NCI-H1436 (cell line): ENCODE data around the gene DSTYK.
"Not testable (repeated sequence)": the region's sequence is repeated elsewhere in the genome, so short reads cannot be mapped to it uniquely, and the experiment has no call there.

Source experiments
- DNase-seq: peaks from one replicate; lab custom pipeline; 2025; lab: John Stamatoyannopoulos, UW

Gene DSTYK

DNA sequence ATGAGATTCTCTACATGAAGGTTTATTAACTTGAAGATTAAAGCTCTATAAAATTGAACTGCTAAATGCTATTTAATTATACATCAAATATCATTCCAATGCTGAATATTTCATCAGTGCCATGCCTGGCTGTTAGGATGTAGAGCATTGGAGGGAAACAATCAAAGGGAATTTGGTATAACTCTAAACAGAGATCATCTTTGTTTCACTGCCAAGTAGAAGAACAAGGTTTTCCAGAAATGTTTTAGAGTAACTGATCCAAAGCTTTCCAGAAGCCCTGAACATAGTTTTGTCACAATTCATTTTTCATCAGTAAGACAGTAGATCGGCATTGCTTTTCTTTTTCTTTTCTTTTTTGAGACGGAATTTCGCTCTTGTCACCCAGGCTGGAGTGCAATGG lies 5.9 kb upstream of the DSTYK start:
- DNase-seq = no peak

DNA sequence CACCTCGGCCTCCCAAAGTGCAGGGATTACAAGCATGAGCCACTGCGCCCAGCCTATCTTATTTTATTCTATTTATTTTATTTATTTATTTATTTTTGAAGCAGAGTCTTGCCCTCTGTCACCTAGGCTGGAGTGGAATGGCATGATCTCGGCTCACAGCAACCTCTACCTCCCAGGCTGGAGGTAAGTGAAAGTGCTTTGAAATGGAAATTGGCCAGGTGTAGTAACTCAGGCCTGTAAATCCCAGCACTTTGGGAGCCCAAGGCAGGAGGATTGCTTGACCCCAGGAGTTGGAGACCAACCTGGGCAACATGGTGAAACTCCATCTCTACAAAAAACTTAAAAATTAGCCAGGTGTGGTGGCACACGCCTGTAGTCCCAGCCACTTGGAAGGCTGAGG lies 5.1 kb upstream of the DSTYK start:
- DNase-seq = no peak

DNA sequence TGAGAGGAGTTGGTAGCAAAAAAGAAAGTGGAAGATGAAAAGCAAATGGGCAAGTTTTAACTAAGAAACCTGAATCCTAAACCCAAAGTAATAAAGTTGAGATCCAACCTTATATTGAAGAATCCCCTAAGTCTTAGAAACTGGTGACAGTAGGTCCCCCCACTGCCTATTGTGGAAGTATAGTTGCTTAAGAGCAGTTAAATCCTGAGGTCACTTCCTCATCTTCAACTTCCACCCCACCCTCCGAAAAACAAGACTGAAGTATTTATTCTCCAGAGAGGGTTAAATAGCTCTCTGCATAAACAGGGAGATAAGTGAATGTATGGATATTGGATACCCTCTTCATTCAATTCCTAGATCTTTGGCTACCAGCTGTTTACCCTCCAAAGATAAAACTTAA lies 3.3 kb upstream of the DSTYK start:
- no peak for DNase-seq

DNA sequence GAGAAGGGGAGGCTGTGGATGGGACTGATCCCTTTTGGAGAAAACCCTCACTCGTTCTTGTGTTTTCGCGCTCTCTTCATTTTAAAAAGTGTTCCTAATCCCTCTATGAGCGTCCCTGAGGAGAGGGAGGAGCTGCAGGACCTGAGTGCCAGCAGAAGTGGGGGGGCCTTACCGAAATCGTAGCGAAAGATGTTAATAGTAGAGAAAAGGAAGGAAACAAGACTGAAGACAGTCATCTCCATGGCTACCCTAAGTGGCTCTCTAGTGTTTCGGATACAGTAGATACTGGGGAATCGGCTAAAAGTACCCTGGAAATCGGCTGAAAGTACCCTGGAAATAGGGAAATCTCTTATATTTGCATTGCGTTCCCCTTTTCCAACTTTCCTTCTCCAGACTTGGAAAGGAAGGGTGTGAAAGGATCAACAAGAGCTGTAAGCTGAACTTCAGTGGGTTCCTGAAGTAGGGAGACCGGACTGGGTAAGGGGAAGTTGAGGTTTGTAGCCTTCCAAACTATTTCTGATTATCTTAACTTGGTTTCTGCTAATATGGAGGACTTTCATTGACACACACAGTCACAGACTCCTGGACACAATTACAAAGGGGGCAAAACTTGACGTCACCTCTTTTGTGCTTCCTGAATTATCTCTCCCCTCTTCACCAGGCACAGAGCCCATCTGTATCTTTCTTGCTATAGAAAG lies 486 bp upstream of the DSTYK start:
- no peak for DNase-seq

DNA sequence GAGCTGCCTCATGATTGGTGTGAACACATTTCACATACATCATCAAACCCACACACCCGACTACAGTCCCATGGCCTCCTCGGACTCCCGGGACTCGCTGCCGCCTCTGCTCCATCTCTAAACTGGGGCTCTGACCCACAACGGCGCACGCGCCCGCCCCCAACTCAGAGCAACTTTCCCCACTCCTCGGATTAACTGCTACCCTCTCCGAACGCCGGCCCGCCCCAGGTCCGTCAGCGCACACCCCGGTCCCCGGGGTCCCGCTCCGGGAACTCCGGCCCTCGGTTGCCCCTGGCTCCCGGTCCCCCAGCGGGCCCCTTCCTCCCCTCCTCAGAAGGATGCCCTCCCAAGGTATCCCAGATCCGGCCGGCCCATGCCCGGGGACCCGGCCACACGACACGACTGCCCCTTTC lies 740 bp downstream of the DSTYK start:
- DNase-seq = no peak

DNA sequence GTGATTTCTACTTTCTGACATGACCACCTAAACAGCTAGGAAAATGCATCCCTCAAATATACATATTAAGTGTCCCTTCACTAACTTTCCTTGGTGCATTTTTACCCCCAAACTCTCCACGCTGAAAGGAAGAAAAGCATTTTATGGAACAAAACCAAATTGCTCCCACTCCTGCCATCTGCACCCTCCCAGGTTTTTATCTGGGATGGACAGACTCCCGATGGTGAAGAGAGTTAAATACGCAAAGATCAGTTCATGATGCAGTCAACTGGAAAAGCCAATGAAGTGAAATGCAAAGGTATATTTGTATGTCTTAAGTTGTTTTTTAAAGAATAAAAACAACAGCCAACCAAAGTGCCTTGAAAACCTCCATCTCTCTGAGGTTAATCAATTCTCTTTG lies 2.7 kb downstream of the DSTYK start:
- DNase-seq = no peak

DNA sequence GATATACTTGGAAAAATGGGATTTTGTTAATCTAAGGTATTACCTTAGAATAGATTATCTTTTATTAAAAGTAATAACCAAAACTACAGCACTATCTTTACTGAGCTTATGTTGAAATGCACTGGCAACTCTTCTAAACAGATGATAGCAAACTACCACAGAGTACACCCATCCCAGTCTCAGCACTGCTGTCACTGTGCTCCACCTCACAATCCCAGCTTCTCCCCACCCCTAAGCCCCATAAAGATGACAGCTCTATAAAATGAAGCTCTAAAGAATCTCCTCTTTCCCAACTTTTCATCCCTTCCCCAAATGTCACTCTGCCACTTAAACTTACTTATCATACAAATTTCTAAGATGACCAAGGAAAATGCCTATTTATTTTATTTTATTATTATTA lies 6.4 kb downstream of the DSTYK start:
- DNase-seq = no peak

DNA sequence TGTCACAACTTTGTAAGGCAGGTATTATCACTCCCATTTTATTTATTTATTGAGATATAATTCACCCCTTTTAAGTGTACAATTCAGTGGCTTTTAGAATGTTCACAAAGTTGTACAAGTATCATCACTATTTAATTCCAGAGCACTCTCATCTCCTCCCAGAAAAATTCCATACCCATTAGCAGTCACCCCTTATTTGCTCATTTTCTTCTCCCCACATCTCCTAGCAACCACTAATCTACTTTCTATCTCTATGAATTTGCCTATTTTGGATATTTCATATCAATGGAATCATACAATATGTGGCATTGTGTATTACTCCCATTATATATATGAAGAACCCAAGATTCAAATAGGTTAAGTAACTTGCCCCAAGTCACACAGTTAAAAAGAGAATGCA lies 7.0 kb downstream of the DSTYK start:
- no peak for DNase-seq

DNA sequence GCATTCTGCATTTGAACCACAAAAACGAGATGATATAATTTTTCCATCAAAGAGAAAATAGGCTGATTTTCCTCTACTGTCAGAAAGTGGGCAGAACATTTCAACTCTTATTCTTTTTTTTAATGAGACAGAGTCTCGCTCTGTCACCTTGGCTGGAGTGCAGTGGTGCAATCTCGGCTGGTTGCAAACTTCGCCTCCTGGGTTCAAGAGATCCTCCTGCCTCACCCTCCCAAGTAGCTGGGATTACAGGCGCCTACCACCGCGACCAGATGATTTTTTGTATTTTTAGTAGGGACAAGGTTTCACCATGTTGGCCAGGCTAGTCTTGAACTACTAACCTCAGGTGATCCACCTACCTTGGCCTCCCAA lies 11.6 kb downstream of the DSTYK start:
- no peak for DNase-seq

DNA sequence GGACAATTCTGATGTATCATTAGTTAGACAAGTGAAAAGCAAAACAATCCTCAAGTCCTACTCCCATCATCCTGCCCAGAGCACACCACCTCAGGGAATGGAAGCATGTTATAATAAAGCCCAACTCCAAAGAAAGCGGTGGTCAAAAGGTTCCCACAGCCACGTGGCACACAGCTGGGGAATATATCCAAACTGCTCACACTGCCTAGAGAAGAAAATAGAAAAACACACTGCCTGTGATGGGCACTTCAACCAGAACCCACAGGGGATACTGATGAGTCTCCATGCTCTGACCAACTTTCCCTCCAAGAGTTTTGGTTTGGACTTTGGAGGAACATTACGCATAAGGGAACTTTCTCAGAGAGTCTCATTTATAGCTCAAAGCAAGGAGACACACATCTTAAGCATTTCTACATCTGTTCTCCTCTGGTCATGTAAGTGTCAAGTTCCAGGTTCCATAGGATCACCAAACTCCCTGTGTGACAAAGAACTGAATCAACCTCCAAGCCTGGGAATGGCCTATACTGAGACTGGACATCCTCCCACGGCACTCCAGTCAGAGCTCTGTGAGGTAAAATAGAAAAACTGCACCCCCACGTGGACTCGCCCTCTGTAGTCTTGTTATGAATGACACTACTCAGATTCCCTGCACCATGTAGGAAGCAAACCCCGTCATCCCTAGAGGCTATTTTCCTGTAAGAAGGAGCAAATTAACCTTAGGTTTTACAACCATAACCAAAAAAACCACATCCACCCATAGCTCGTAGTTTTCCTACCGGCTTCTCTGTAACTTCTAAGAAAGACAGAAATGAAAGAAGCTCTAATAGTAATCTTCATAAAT lies 12.2 kb downstream of the DSTYK start:
- DNase-seq = no peak

DNA sequence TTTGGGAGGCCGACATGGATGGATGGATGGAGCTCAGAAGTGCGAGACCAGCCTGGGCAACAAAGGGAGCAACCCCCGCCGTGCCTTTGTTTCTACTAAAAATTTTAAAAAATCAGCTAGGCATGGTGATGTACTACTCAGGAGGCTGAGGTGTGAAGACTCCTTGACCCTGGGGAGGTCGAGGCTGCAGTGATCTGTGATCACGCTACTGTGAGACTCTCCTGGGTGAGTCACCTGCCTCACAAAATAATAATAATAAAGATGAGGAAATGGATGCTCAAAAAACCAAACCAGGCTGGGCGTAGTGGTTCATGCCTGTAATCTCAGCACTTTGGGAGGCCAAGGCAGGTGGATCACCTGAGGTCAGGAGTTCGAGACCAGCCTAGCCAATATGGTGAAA lies 19.2 kb downstream of the DSTYK start:
- no peak for DNase-seq

DNA sequence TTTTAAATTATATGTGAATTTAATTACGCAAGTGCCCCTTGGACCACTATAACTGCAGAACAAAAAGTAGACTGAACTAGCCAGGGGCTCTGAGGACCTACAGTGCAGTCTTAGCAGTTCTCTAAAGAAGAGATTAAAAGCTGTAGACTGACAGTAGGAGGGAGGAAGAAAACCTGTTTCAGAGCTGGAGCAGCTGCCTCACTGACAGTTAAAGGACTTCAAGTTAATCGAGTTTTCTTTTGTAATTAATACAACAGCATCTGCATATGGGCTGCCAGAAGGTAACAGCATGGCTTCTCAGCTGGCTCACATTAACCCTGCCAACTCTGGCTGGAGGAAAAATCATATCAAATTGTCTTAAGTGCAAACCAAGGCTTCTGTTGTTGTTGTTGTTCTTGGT lies 19.9 kb downstream of the DSTYK start:
- no peak for DNase-seq

DNA sequence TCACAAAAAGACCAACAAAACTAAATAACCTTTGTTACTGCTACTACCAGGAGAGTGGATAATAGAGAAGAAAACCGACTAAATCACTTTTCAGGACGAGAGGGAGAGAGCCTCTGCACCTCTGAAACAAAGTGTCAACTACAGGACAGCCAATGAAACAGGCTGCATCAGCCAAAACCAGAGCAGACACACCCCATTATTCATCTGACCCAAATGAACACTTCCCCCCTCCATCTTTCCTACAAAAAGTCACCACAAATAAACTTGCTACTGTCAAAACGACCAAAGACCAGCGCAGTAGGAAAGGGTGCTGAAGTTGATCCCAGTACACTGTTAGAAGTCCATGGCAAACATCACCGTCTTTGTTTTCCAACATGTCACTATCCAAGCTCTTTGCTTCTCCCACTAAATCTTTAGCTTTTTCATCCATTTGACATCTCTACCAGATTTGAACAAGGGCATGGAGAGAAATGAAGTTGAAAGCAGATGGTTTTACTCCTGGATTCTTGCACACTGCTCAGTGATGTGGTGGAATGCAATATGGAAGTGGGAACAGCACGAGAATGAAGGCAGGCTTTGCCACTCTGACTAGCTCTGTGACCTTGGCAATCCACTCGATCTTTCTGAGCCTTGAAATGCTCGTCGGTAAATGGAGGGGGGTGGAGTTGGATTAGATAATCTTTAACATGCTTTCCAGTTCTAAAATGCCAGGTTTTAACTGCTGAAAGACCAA lies 20.5 kb downstream of the DSTYK start:
- DNase-seq = no peak

DNA sequence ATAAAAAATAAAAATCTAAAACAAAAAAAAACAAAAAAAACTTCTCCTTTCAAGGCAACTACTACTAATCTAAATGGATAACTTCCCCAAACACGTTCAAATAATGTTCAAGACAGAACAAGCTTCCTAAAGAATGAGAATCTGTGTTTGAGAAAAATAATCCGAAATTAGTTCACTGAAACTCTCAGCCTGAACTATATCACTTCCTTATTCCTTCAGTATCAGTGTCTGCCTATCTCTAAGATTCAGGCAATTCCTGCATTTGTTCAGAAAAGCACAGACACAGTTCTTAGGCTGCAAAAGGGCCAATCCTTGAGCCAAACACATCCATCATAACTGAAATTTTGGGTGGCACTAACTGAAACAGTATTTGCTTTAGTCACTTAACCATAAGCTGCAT lies 22.4 kb downstream of the DSTYK start:
- DNase-seq = no peak

DNA sequence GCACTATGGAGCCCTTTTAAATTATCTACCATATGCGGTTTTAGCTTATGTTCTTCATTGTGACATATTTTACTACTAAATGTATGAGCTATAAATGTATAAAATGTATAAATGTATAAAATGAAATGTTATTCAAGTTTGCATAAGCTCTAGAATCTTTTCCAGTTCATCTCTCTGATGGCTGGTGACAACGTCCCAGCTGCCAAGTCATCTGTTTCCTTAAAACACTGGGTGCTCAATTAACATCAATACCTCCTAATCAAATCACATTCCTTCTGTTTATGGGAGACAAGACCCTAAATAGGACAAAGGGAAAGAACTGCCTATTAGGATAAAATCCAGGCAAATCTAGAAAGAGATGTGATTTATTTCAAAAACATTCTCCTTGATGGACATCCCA lies 22.9 kb downstream of the DSTYK start:
- DNase-seq = no peak

DNA sequence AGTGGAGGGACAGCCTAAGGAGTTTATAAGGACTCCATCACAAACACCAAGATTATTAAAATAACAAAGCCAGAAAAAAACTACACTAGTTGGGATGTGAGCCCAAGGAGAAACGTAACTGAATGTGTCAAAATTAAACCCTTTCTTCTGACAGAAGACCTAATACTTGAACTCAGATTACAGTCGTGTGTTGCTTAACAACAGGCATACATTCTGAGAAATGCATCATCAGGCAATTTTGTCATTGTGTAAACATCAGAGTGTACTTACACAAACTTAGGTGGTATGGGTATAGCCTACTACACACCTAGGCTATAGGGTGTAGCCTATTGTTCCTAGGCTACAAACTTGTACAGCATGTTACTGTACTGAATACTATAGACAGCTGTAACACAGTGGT lies 23.4 kb downstream of the DSTYK start:
- no peak for DNase-seq

DNA sequence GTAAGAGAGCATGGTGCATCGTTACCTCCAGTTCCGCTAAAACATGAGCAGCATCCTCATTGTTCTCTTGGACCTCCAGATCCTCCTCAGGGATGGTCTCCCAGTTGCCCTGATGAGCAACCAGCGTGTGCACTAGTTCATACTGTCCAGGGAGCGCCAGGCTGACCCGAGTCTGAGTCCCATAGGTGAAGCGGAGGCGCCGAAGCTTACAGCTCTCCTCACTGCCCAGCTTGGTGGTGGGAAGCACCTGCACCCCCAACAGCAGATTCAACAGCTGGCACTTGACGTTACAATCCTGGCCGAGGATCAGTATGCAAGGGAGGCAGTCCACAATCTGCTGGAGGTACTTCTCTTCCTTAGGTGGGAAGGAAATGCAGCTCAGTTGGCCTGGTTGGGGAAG lies 24.1 kb downstream of the DSTYK start:
- DNase-seq = no peak

DNA sequence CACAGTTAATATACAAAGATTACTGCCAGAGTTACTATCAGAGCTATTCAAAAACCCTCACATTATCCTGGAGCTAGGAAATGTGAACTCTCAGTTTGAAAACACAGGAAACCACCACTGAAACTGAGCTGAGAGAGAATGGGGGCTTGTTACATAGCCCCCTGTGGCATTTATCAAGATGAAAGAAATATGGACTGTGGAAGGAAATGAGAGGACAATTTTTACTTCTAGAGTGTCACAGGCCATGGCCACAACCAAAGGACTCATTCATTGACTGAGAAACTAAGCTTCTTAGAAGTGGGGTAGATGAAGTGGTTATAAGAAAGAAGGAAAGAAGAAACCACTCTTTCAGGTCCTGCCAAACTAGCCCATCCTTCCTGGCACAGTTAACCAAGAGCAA lies 25.3 kb downstream of the DSTYK start:
- no peak for DNase-seq

DNA sequence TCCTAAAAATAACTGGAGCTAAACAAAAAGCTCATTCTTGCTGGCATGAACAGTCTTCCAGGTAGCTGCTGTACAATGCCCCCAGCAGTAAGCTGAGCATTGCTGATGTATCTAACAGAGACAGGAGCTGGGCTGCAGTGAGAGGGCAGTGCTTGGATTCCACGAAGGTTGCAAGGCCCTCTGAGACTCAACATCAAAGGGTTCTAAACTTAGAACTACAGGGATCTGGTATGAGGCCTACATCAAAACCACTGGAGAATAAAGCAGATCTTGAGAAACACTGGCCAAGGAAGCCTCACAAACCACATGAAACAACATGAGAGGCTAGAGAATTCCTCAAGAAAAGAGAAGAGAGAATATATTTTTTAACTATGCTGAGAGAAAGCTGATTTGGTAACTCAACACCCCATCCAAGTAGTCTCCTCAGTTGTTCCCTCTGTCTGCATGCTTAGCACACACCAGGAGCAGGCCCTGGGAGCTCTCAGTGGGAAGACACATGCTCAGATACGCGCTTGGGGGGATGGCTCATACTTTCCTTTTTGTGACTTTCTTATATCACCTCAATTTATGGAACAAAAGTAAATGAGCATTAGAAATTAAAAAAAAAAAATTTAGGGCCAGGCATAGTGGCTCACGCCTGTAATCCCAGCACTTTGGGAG lies 27.7 kb downstream of the DSTYK start:
- DNase-seq = no peak

DNA sequence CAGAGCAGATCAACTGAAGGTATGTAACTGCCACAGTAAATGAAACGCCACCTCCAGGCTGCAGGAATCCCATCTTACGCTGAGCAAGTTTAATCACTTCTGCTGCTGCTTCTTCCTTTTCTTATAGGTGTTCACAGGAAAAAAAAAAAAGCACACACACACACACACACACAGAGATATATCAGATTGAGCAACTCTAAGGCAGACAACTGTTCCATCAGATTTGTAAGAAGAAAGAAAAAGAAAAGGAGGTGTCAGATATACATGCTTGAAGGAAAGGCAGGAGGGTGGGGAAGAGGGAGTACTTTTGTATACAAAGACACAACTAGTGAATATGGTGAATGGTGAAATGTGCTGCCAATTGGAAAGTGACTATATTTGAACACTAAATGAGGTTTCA lies 28.6 kb downstream of the DSTYK start:
- no peak for DNase-seq

DNA sequence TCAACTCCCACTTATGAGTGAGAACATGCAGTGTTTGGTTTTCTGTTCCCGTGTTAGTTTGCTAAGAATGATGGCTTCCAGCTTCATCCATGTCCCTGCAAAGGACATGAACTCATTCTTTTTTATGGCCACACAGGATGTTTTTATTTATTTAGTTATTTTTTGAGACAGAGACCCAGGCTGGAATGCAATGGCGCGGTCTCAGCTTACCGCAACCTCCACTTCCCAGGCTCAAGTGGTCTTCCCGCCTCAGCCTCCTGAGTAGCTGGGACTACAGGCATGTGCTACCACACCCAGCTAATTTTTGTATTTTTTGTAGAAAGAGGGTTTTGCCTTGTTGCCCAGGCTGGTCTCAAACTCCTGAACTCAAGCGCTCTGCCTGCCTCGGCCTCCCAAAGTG lies 31.2 kb downstream of the DSTYK start:
- not testable (repeated sequence) for DNase-seq

DNA sequence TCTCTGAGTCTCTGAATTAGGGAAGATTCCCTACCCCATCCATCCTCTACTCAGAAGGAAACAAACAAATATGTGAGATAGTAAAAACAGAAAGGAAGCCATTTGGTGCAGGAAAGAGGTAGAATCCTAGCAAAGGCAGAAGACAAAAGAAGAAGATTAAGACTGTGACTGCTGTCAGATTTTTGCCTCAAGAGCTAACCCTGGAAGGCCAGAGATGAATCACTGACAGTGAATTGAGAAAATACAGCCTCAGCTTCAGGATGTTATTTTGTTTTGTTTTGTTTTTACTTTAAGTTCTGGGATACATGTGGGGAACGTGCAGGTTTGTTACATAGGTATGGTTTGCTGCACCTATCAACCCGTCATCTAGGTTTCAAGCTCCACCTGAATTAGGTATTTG lies 31.7 kb downstream of the DSTYK start:
- DNase-seq = no peak
